NCI-H1105 (cell line): ENCODE data around the gene S100B.

ENCODE experiments used
- DNase-seq: peaks from one replicate; lab custom pipeline; 2025; lab: John Stamatoyannopoulos, UW

Gene S100B

GRCh38 chr21:46560568-46561444, 44.1 kb downstream of the S100B start:
- DNase-seq: no peak

GRCh38 chr21:46559291-46559983, 45.4 kb downstream of the S100B start:
- no peak for DNase-seq

GRCh38 chr21:46557919-46558392, 46.9 kb downstream of the S100B start:
- no peak for DNase-seq

GRCh38 chr21:46557469-46557868, 47.4 kb downstream of the S100B start:
- no peak for DNase-seq

GRCh38 chr21:46556802-46557201, 48.1 kb downstream of the S100B start:
- DNase-seq: no peak

GRCh38 chr21:46555678-46556077, 49.2 kb downstream of the S100B start:
- DNase-seq: no peak

- DNase-seq: no peak
Measured at GRCh38 chr21:46555225-46555617, 49.7 kb downstream of the S100B start.

- no peak for DNase-seq
Measured at GRCh38 chr21:46554431-46555224, 50.3 kb downstream of the S100B start.

- DNase-seq: no peak
Measured at GRCh38 chr21:46553993-46554392, 50.9 kb downstream of the S100B start.

- no peak for DNase-seq
Measured at GRCh38 chr21:46552865-46553379, 52.0 kb downstream of the S100B start.

GRCh38 chr21:46552274-46552673, 52.6 kb downstream of the S100B start:
- no peak for DNase-seq

GRCh38 chr21:46551636-46552241, 53.1 kb downstream of the S100B start:
- DNase-seq: no peak

GRCh38 chr21:46550116-46550941, 54.6 kb downstream of the S100B start:
- DNase-seq: no peak

- DNase-seq: no peak
Measured at GRCh38 chr21:46549650-46550049, 55.2 kb downstream of the S100B start.
